SJSA1 (cell line): ENCODE data around the gene LTBP2. TPM values are rescaled to one million over a fixed set of nuclear protein-coding genes. Genes with fewer than 3 reads are reported as not detected.

Experiments
- total RNA-seq: library from RNA; depleted of rRNA; stranded (reverse); fragments of >200 nt; shearing (Covaris generic); gene quantifications from 2 replicates; pipeline ENCODE4 v1.2.3, GENCODE V29; 2014; rRNA removed

The LTBP2 gene
- total RNA-seq, 1 experiment from 2014 or later: 2.2 TPM

Other genes with a start within 250 kb of the LTBP2 start
- gene SYNDIG1L, start 186.0 kb downstream of the LTBP2 start, total RNA-seq: not detected in 2 replicates
- gene NPC2, start 118.9 kb downstream of the LTBP2 start, total RNA-seq: 110 and 139 TPM in 2 replicates
- gene ISCA2, start 118.5 kb downstream of the LTBP2 start, total RNA-seq: 9.2 and 29.5 TPM in 2 replicates
- gene AREL1, start 100.8 kb upstream of the LTBP2 start, total RNA-seq: 15.2 and 23.2 TPM in 2 replicates
- gene FCF1, start 100.9 kb upstream of the LTBP2 start, total RNA-seq: 9.4 and 25.9 TPM in 2 replicates
- gene YLPM1, start 151.1 kb upstream of the LTBP2 start, total RNA-seq: 13.4 and 15.1 TPM in 2 replicates